Islet precursor cell (in vitro differentiated cells): ENCODE data around the gene IVD.
A peak's percentile ranks its signal among the peaks of the same experiment; 100 is the strongest.

Experiments
- DNase-seq: peaks from one replicate; pipeline ENCODE4 v3.0.0-alpha.2; 2018

The IVD gene

DNA sequence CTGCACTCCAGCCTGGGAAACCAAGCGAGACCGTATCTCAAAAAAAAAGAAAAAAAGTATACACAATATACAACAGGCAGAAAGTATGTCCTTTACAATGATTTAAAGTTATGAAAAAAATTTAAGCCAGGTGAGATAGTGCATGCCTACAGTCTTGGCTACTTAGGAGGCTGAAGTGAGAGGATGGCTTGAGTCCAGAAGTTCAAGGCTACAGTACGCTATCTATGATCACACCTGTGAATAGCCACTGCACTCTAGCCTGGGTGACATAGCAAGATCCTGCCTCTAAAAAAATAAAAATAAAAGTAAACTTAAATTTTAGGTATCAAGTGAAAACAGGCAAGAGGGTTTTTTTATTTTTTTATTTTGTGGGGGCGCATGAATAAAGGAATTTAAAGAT is 26.2 kb upstream of the IVD start:
- DNase-seq = no peak

- no peak for DNase-seq
Measured at GRCh38 chr15:40379853-40380252, 25.7 kb upstream of the IVD start.

DNA sequence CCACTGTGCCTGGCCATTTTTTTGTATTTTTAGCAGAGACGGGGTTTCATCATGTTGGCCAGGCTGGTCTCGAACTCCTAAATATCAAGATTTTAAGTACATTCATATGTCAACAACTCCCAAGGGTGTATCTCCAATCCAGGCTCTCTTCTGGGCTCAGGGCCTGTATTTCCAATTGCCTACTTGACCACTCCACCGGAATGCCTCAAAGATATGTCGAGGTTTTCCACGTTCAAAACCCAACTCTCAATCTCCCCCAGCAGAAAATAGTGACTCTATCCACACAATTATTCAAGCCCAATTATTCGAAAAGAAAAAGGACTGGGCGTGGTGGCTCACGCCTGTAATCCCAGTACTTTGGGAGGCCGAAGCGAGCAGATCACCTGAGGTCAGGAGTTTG is 25.0 kb upstream of the IVD start:
- DNase-seq = no peak

GRCh38 chr15:40381818-40382529 is 23.6 kb upstream of the IVD start:
- DNase-seq = no peak

- peak; percentile 95 for DNase-seq
Measured at GRCh38 chr15:40382580-40383456, 22.8 kb upstream of the IVD start, which contains the start of gene KNSTRN. Gene KNSTRN, plus strand, starts transcription at chr15:40382721. Its CDS starts 115 bp downstream, at chr15:40382836.

DNA sequence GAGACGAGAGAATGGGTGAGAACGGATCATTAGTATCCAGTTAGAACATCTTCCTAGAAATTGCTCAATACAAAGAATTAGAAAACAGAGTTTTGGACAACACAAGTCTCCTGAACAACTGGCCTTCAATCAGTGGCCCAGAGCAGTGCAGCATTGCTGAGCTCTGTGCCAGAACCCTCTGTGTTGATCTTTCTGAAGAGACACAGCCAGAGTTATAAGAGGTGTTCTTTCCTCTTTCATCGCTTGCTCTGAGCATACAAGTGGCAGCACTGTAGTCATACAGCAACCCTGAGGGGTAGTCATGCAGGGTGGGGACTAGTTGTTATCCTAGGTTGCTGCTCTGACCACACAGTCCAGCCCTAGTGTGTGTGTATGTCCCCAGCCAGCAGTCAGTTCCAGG is 19.1 kb upstream of the IVD start:
- no peak for DNase-seq

DNA sequence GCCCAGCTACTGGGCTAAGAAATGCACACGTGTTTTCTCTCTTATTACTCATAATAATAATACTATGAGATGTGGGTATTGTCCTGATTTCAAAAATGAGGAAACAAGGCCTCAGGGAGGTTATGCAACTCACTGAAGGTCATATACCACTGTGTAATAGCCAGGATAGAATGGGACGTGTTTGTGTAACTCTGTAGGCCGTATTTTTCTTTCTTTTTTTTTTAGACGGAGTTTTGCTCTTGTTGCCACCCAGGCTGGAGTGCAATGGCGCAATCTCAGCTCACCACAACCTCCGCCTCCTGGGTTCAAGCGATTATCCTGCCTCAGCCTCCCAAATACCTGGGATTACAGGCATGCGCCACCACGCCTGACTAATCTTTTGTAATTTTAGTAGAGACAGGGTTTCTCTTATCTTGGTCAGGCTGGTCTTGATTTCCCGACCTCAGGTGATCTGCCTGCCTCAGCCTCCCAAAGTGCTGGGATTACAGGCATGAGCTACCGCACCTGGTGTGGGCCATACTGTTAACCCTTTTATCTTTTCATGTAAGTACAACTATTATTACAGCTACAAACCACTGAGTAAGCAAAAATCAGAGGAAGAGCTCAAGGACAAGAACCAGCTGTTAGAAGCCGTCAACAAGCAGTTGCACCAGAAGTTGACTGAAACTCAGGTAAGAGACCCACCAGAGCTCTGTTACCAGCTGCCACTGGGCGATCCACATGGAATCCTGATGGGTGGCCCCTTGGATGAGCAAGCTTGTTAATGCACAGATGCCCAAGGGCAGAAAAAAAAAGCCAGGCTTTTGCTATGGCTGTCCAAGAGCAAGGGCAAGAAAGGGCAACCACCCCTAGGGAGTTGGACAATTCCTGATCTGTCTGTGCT is 16.4 kb upstream of the IVD start:
- DNase-seq = no peak

DNA sequence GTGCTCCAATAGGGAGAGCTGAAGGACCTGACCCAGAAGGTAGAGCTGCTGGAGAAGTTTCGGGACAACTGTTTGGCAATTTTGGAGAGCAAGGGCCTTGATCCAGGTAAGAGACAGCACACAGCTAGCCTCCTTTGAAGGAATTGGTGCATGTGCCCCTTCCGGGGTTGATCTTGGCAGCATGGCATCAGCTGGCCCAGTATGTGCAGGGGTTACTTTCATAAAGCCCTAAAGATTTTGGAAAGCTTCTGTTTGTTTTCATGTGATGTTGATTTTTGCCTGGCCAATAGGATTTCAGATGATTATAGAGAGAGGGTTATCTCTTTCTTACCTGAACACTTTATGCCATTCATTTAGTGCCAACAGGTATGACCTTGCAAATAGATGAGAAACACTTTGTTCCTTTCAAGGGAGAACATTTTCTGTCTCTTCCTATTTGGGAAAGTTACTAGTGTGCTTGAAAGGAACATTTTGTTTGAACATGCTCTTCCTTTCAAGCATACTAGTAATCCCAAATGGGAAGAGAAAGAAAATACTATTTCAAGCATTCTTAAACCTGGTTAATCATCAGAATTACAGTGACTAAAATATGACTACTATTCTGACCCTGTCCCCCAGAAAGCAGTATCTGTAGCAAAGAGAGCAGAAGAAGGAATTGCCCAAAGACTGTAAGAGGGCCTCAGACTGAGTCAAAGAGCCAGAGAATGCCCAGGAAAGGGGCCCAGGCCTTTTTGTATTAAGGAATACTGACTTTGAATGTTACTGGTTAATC is 15.6 kb upstream of the IVD start:
- DNase-seq = no peak

- no peak for DNase-seq
Measured at GRCh38 chr15:40392986-40393948, 12.3 kb upstream of the IVD start.

DNA sequence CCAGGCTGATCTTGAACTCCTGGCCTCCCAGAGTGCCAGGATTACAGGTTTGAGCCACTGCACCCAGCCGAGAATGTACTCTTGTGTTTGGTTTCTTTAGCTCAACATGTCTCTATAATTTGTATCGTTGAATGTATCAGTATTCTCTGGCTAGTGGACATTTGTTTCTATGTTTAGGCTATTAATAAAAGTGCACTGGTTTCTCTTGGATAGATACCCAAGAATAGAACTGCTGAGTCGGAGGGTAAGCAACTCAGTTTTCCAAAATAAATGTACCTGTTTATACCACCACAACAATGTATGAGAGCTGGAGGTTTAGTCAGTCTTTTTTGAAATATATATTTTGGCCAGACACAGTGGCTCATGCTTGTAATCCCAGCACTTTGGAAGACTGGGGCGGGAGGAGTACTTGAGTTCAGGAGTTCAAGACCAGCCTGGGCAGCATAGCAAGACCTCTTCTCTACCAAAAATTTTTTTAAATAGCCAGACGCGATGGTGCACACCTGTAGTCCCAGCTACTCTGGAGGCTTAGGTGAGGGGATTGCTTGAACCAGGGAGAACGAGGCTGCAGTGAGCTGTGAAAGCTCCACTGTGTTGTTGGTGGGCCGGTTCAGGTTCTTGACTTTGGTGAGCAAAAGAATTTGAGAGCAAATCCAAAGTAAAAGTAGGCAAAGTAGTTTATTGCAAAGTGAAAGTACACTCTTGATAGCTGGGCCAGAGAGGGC is 7.7 kb upstream of the IVD start:
- DNase-seq = no peak

DNA sequence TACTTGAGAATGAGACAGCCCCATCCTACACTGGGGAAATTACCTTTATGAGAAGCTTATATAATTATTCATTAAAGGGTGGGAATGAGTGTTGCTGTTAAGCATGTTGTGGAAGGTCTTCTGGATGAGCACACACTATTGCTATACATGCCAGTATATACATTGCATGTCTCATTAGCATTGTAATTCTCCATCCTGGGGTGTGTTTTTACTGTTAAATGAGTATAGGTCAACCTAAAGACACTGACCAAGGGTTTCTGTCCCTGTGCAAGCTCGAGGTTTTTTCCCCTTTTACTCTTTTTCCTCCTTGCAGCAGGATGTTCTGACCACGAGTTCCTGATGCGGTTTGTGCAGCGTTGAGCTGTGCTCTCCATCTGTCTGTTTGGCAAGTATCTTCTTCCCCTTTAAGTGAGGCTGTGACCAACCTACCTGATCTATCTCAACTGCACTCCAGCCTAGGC is 7.2 kb upstream of the IVD start:
- DNase-seq = no peak

- no peak for DNase-seq
Measured at GRCh38 chr15:40399370-40399769, 6.2 kb upstream of the IVD start.

DNA sequence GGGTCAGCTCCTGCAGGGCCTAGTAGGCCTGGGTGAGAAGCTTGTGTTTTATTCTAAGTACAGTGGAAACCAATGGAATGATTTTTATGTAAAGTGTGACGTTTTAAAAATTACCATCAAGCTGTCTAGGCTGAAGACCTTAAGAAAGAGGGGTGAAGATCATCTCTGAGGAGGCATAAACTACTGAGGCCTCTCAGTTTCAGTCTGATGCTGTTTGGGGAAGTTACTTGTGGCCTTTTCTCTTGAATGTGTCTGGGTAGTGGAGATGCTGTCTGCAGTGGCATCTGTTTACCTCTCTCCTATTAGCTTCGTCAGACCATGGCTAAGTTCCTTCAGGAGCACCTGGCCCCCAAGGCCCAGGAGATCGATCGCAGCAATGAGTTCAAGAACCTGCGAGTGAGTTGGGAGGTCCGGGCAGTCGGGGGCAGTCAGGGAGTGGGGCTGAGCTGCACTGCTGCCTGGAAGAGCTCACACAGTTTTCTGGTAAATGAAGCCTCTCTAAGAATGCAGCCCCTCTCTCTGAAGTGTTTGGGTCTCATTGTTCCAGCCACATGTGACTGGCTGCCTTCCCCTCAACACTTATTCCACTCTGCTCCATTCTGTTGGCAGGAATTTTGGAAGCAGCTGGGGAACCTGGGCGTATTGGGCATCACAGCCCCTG is 1.9 kb downstream of the IVD start:
- DNase-seq = no peak

GRCh38 chr15:40409366-40409765 is 3.8 kb downstream of the IVD start:
- no peak for DNase-seq

GRCh38 chr15:40410476-40410875 is 4.9 kb downstream of the IVD start:
- no peak for DNase-seq

- DNase-seq = no peak
Measured at GRCh38 chr15:40412095-40412759, 6.6 kb downstream of the IVD start.

GRCh38 chr15:40413036-40413435 is 7.4 kb downstream of the IVD start:
- DNase-seq = no peak

- DNase-seq = no peak
Measured at GRCh38 chr15:40414816-40415215, 9.2 kb downstream of the IVD start.

DNA sequence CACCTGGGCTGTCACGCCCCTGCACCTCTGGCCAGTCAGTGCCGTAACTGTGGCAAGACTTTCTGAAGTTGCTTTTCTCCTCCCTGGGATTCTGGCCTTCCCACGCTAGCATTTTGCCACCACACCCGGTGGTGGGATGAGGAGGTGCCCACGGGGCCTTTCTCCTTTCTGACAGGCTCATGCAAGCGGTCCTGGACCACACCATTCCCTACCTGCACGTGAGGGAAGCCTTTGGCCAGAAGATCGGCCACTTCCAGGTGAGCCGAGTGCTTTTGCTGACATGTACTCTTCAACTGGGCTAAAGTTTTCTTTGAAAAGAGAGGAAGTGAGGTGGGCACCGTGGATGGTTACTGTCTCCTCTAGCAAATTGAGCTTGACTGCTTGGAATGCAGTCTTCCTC is 9.6 kb downstream of the IVD start:
- no peak for DNase-seq
